Endothelial cell (in vitro differentiated cells): ENCODE measurements around the gene MAGI1. TPM values are rescaled to one million over a fixed set of nuclear protein-coding genes. Genes with fewer than 3 reads are reported as not detected.

Experiments used
- DNase-seq: peaks from one replicate; pipeline ENCODE4 v3.0.0; 2021; ENCODE audit warnings: low spot score
- H3K27ac Mint-ChIP-seq: one replicate; pipeline ENCODE4 v1.8.0; 2021; ENCODE audit warnings: mixed read lengths, inconsistent platforms; ENCODE audit not compliant: unreplicated experiment
- H3K27me3 Mint-ChIP-seq: one replicate; pipeline ENCODE4 v1.8.0; 2021; ENCODE audit warnings: mild to moderate bottlenecking, moderate library complexity, mixed read lengths, inconsistent platforms; ENCODE audit not compliant: unreplicated experiment
- H3K36me3 Mint-ChIP-seq: one replicate; pipeline ENCODE4 v1.8.0; 2021; ENCODE audit warnings: mild to moderate bottlenecking, low read depth, mixed read lengths, inconsistent platforms; ENCODE audit not compliant: unreplicated experiment
- H3K4me1 Mint-ChIP-seq: one replicate; pipeline ENCODE4 v1.8.0; 2021; ENCODE audit warnings: mild to moderate bottlenecking, mixed read lengths, inconsistent platforms; ENCODE audit not compliant: unreplicated experiment
- H3K4me3 Mint-ChIP-seq: one replicate; pipeline ENCODE4 v1.8.0; 2021; ENCODE audit warnings: mild to moderate bottlenecking, mixed read lengths, inconsistent platforms; ENCODE audit not compliant: unreplicated experiment
- H3K9me3 Mint-ChIP-seq: one replicate; pipeline ENCODE4 v1.8.0; 2021; ENCODE audit warnings: mixed read lengths, inconsistent platforms; ENCODE audit not compliant: unreplicated experiment
- total RNA-seq: library from RNA; stranded (reverse); fragmentation: NEBNext Ultra II Directional; extraction: Animal tissue kit (Norgen Biotek cat#: 25700); gene quantifications from one replicate; pipeline ENCODE4 v1.2.1, GENCODE V29; 2021; ENCODE audit not compliant: unreplicated experiment
- TF ChIP-seq, protein P1 (sequence below): fragments of 200-600 bp; sonication (generic); IDR thresholded peaks from one replicate; pipeline ENCODE4 v1.5.0; 2021; ENCODE audit warnings: antibody characterized with exemption; ENCODE audit not compliant: unreplicated experiment

Gene MAGI1
- total RNA-seq, 1 donor from 2014 or later: 33.8 TPM

DNA sequence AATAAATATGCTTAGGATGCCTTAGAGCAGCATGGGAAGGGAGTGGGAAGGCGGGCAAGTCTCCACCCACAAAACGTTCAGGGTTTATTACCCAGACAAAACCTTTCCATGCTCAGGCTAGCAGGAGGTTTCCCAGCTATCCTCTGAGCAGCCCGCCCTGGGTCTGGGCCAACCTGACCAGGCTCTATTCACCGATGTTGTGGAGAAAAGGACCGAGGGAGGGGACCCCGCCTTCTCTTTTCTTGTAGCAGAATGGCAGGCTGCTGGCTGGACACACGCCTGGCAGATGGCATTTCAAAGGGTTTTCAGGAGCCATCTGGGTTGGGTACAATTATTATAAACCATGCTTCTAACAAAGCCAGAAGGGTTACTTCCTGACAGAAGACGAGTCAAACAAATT, 540.9 kb downstream of the MAGI1 start:
- no peak for DNase-seq
- Mint-ChIP-seq H3K4me3 (no peak overlapping the region), H3K36me3 (no peaks in the 10 kb centered on the region), H3K27ac (no peak overlapping the region), H3K4me1 (peaks cover 13% of the 10 kb centered on the region), H3K27me3 (peaks cover 3% of the 10 kb centered on the region), H3K9me3 (no peaks in the 10 kb centered on the region)
- TF ChIP-seq, protein P1, sequence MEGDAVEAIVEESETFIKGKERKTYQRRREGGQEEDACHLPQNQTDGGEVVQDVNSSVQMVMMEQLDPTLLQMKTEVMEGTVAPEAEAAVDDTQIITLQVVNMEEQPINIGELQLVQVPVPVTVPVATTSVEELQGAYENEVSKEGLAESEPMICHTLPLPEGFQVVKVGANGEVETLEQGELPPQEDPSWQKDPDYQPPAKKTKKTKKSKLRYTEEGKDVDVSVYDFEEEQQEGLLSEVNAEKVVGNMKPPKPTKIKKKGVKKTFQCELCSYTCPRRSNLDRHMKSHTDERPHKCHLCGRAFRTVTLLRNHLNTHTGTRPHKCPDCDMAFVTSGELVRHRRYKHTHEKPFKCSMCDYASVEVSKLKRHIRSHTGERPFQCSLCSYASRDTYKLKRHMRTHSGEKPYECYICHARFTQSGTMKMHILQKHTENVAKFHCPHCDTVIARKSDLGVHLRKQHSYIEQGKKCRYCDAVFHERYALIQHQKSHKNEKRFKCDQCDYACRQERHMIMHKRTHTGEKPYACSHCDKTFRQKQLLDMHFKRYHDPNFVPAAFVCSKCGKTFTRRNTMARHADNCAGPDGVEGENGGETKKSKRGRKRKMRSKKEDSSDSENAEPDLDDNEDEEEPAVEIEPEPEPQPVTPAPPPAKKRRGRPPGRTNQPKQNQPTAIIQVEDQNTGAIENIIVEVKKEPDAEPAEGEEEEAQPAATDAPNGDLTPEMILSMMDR: no peak

DNA sequence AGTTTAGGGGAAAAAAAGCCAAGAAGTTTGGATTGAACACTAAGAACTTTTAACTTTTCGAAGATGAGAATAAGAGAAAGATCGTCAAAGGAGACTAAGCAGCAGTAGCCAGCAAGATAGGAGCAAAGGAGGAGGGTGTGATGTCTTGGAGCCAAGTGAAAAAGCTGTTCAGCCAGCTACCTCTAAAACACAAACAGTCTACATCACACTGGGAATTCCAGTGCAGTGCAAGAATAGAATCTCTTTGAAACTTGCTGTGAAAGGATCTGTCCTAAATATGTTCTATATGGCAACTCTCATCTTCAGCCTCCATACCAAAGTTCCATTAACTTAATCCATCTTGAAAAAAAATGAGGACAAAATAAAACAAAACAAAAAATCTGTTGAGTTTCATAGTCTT, 541.5 kb downstream of the MAGI1 start:
- H3K4me3 Mint-ChIP-seq: no peak overlapping the region
- peaks cover 3% of the 10 kb centered on the region for H3K27me3 Mint-ChIP-seq
- H3K9me3 Mint-ChIP-seq: no peaks in the 10 kb centered on the region
- TF ChIP-seq, protein P1: no peak
- no peaks in the 10 kb centered on the region for H3K36me3 Mint-ChIP-seq
- H3K4me1 Mint-ChIP-seq: peaks cover 13% of the 10 kb centered on the region
- no peak overlapping the region for H3K27ac Mint-ChIP-seq
- no peak for DNase-seq

DNA sequence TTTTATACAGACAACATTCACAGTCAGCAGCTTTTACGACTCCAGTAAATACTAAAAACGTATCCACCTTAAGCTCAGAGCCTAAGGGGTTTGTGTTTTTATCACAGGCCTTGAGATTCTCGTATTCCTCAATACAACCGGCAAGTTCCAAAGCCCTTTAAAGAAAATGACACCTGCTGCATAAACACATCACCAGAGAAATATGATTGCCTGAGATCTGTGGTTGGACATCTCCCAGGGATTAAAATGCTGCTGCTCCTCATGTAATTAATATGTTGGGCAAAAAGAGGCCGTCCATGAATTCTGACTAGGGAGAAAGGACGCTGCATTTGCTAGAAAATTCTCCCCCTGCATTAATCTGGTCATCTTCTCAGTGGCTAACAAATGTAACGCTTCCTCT, 544.8 kb downstream of the MAGI1 start:
- no peak for DNase-seq
- H3K27ac Mint-ChIP-seq: no peak overlapping the region
- H3K4me3 Mint-ChIP-seq: no peak overlapping the region
- H3K27me3 Mint-ChIP-seq: peaks cover 3% of the 10 kb centered on the region
- H3K9me3 Mint-ChIP-seq: no peaks in the 10 kb centered on the region
- TF ChIP-seq, protein P1: no peak
- peaks cover 4% of the 10 kb centered on the region for H3K4me1 Mint-ChIP-seq
- no peaks in the 10 kb centered on the region for H3K36me3 Mint-ChIP-seq

DNA sequence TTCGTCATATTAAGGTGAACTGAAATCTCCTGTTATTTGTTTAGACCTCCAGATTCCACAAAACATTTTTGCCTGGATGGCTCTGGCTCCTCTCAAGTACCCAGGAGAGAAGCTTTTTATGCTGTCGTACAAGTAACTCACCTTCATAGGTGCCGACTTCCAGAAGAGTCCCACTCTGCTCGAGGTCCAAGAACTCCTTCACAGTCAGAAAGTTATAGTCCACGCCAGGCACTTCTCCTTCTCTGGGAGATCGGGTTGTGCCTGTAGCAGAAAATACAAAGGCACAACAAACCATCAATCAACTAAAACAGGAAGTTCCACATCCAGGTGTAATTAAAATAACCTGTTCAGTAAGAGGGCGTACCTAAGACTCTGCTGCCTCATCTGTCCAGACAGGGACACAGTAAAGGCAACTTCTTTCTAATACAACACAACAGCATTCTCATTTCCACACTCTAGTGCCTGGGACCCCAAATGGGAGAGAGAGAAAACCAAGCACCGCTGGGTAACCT, 545.3 kb downstream of the MAGI1 start:
- Mint-ChIP-seq H3K9me3 (no peaks in the 10 kb centered on the region), H3K4me3 (no peak overlapping the region), H3K36me3 (no peaks in the 10 kb centered on the region), H3K4me1 (peaks cover 4% of the 10 kb centered on the region), H3K27me3 (peaks cover 3% of the 10 kb centered on the region), H3K27ac (no peak overlapping the region)
- no peak for DNase-seq
- TF ChIP-seq, protein P1: no peak

DNA sequence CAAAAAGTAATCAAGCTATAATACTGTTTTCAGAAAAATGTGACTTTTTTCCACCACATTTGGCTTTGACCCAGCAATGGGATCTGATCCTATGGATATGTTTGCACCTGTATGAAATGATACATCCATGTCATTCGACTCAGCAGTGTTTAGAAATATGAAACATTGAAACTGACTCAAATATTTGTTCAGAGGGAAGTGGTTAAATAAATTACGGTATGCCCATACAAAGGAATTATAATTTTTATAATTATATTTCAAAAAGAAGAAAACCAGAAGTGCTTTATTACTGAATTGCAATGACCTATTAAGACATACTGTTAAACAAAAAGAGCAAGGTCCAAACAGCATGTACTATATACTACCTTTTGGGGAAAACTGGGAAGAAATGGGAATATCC, 546.5 kb downstream of the MAGI1 start:
- TF ChIP-seq, protein P1: no peak
- Mint-ChIP-seq H3K36me3 (no peaks in the 10 kb centered on the region), H3K27ac (no peak overlapping the region), H3K9me3 (no peaks in the 10 kb centered on the region), H3K27me3 (peaks cover 3% of the 10 kb centered on the region), H3K4me1 (peaks cover 7% of the 10 kb centered on the region), H3K4me3 (no peak overlapping the region)
- DNase-seq: no peak
